ENCODE data around the gene POLR1B.
"Not testable (repeated sequence)": the region's sequence is repeated elsewhere in the genome, so short reads cannot be mapped to it uniquely, and the experiment has no call there.

The POLR1B gene

GRCh38 chr2:112548980-112549379 lies 6.7 kb downstream of the POLR1B start:
- in situ Hi-C loops (cut with HindIII; ENCODE audit: low pct_unique_long_range_greater_than_20kb, low sequenced_read_pairs), result no loop called here
- TF ChIP-seq JUND (IDR thresholded peaks at IDR 0.05; ENCODE audit: low read depth), result no peak
- no peak for DNase-seq (ENCODE audit: low read depth in 1 of 2, low spot score in 1 of 2)

GRCh38 chr2:112566104-112566503 lies 23.8 kb downstream of the POLR1B start:
- TF ChIP-seq JUND (IDR thresholded peaks at IDR 0.05; ENCODE audit: low read depth), result no peak
- in situ Hi-C loops (cut with HindIII; ENCODE audit: low pct_unique_long_range_greater_than_20kb, low sequenced_read_pairs), result no loop called here
- DNase-seq (ENCODE audit: low read depth in 1 of 2, low spot score in 1 of 2), result no peak

DNA sequence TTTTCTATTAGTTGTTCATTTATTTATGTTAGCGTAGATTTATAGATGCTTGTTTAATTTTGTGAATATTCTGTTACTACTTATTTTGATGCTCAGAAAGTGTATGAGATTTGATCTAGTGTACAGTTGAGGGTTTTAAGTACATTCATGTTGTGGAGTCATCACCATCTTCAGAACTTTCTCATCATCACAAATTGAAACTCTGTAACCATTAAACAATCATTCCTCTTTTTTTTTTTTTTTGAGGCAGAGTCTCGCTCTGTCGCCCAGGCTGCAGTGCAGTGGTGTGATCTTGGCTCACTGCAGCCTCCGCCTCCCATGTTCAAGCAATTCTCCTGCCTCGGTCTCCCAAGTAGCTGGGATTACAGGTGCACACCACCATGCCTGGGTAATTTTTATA lies 24.2 kb downstream of the POLR1B start:
- in situ Hi-C loops (cut with HindIII; ENCODE audit: low pct_unique_long_range_greater_than_20kb, low sequenced_read_pairs); DNase-seq (ENCODE audit: low read depth in 1 of 2, low spot score in 1 of 2): not testable (repeated sequence)

DNA sequence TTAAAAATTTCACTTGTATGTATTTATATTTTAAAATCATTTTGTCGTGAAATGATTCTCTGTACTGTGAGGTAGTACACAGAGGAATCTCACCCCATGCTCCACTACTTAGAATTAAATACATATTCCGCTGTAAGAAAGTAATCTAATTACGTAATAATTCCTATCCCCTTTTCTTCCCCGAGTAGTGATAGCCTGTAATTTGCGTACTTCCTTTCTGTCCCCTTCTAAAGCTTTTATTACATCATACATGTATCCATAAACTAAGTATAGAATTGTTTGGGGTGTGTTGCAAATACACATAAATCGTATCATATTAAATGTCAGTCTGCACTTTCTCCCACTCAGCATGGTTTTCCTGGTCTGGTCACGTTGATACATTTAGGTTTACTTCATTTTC lies 29.7 kb downstream of the POLR1B start:
- no peak for DNase-seq (ENCODE audit: low read depth in 1 of 2, low spot score in 1 of 2)
- TF ChIP-seq JUND (IDR thresholded peaks at IDR 0.05; ENCODE audit: low read depth), result no peak
- in situ Hi-C loops (cut with HindIII; ENCODE audit: low pct_unique_long_range_greater_than_20kb, low sequenced_read_pairs), result no loop called here

DNA sequence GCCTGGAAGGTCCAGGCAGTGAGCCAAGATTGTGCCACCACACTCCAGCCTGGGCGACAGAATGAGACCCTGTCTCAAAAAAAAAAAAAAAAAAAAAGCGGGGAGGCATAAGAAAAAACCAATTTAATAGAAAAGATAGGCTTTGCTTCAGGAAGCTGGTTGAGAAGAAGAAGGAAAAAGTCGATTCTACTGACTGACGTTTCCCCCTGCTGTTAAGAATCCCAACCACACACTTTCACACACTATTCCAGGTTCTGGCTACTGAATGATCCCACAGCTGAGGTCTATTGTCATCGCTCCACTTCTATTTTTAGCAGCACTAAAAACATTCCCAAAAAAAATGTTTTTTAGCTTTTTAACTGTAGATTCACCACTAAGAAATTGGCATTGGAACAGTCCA lies 35.5 kb downstream of the POLR1B start:
- peak in 1 of 2 experiments; percentile 16 for DNase-seq (ENCODE audit: low read depth in 1 of 2, low spot score in 1 of 2)
- in situ Hi-C loops (cut with HindIII; ENCODE audit: low pct_unique_long_range_greater_than_20kb, low sequenced_read_pairs), result no loop called here

DNA sequence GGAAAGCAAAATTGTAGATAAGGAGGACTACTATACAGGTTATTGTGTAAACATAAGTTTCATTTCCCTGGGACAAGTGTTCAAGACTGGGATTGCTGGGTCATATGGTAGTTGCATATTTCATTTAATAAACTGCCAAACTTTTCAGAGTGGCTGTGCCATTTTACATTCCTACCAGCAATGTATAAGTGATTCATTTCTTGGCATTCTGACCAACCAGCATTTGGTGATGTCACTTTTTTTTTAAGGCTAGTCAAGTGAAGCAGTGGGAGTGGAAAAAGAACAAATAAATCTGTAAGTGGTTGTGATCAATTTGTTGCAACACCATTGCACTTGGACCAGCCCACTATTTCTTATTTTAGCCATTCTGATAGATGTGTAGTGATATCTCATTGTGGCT lies 37.0 kb downstream of the POLR1B start:
- peak in 1 of 2 experiments; percentile 31 for DNase-seq (ENCODE audit: low read depth in 1 of 2, low spot score in 1 of 2)
- in situ Hi-C loops (cut with HindIII; ENCODE audit: low pct_unique_long_range_greater_than_20kb, low sequenced_read_pairs), result no loop called here

More for the DNA sequence above, 35.5 kb downstream of the POLR1B start:
- TF ChIP-seq JUND (IDR thresholded peaks at IDR 0.05; ENCODE audit: low read depth), result no peak

DNA sequence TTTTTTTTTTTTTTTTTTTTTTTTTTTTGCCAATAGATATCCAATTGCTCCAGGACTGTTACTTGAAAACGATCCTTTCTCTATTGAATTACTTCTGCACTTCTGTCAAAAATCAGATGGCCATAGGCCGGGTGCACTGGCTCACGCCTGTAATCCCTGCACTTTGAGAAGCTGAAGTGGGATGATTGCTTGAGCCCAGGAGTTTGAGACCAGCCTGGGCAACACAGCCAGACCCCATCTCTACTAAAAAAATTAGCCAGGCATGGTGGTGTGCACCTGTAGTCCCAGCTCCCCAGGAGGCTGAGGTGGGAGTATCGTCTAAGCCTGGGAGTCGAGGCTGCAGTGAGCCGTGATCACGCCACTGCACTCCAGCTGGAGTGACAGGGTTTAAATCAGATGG lies 37.8 kb downstream of the POLR1B start:
- in situ Hi-C loops (cut with HindIII; ENCODE audit: low pct_unique_long_range_greater_than_20kb, low sequenced_read_pairs), result no loop called here
- no peak for TF ChIP-seq JUND (IDR thresholded peaks at IDR 0.05; ENCODE audit: low read depth)

More for the DNA sequence above, 37.0 kb downstream of the POLR1B start:
- no peak for TF ChIP-seq JUND (IDR thresholded peaks at IDR 0.05; ENCODE audit: low read depth)

DNA sequence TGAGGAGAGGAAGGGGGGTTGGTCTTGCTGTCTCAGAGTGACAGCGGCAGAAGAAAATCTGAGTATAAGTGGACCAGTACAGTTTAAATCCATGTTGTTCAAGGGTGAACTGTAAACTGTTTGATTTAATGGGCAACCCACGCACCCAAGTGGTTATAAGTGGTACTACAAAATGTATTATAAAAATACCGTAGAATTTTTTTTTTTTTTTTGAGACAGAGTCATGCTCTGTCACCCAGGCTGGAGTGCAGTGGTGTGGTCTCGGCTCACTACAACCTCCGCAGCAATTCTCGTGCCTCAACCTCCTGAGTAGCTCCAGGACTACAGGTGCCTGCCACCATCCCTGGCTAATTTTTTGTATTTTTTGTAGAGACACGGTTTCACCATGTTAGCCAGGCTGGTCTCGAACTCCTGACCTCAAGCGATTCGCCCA lies 40.1 kb downstream of the POLR1B start:
- in situ Hi-C loops (cut with HindIII; ENCODE audit: low pct_unique_long_range_greater_than_20kb, low sequenced_read_pairs), result no loop called here
- TF ChIP-seq JUND (IDR thresholded peaks at IDR 0.05; ENCODE audit: low read depth), result no peak
- peak in 1 of 2 experiments; percentile 60 for DNase-seq (ENCODE audit: low read depth in 1 of 2, low spot score in 1 of 2)

More for the DNA sequence above, 37.8 kb downstream of the POLR1B start:
- no peak for DNase-seq (ENCODE audit: low read depth in 1 of 2, low spot score in 1 of 2)

DNA sequence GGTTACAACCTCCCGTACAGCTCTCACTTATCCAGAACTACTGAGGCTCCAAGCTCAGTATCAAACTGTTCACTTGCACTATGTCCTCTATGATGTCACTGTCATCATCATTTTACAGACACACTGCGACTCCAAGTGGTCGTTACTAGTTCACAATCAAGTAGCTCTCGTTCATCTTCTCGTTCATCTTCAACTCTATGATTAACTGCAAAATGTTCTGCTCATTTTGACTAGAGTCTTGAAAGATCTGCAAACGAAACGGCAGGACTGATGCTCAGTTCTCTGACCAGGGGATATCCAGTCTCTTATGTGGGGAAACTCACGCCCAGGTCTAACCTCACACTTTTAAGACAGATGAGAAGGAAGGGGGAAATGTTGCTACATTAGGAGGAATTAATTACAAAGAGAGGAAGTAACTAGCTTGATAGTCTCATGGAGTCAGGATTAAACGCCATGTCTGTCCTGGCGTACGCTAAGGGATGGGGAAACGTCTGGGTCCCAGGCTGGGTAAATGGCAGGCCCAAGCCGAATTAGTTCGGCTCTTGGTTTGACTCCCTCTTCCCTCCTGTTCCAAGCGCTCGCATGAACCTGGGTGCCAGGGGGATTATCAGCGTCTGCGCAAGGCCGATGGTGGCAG lies 41.4 kb downstream of the POLR1B start:
- in situ Hi-C loops (cut with HindIII; ENCODE audit: low pct_unique_long_range_greater_than_20kb, low sequenced_read_pairs), result no loop called here
- DNase-seq (ENCODE audit: low read depth in 1 of 2, low spot score in 1 of 2), result no peak
- no peak for TF ChIP-seq JUND (IDR thresholded peaks at IDR 0.05; ENCODE audit: low read depth)

GRCh38 chr2:112584134-112584890 lies 42.0 kb downstream of the POLR1B start, which contains the start of gene CHCHD5:
TSS of gene CHCHD5 (plus strand) at chr2:112584609. CDS start at chr2:112584648, 39 bp downstream.
- in situ Hi-C loops (cut with HindIII; ENCODE audit: low pct_unique_long_range_greater_than_20kb, low sequenced_read_pairs), result no loop called here
- no peak for TF ChIP-seq JUND (IDR thresholded peaks at IDR 0.05; ENCODE audit: low read depth)

GRCh38 chr2:112584891-112585250 lies 42.6 kb downstream of the POLR1B start:
- no peak for TF ChIP-seq JUND (IDR thresholded peaks at IDR 0.05; ENCODE audit: low read depth)
- DNase-seq (ENCODE audit: low read depth in 1 of 2, low spot score in 1 of 2), result no peak
- in situ Hi-C loops (cut with HindIII; ENCODE audit: low pct_unique_long_range_greater_than_20kb, low sequenced_read_pairs), result no loop called here

More at GRCh38 chr2:112584134-112584890, 42.0 kb downstream of the POLR1B start, which contains the start of gene CHCHD5:
- DNase-seq (ENCODE audit: low read depth in 1 of 2, low spot score in 1 of 2), result peak; percentile 44 to 91

DNA sequence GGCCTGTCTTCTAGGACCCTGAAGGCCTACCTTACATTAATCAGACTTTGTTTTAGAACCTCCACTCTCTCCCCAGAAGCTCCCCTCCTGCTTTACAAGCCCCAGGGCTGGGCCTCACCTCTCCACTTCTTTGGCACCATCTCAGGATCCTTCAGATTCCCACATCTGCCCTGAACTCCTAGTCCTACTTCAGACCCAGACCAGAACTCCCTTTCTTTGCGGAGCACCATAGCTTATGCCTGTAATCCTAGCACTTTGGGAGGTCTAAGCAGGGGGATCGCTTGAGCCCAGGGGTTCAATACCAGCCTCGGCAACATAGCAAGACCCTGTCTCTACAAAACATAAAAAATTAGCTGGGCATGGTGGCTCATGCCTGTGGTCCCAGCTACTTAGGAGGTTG lies 43.1 kb downstream of the POLR1B start:
- in situ Hi-C loops (cut with HindIII; ENCODE audit: low pct_unique_long_range_greater_than_20kb, low sequenced_read_pairs), result no loop called here
- no peak for DNase-seq (ENCODE audit: low read depth in 1 of 2, low spot score in 1 of 2)
- no peak for TF ChIP-seq JUND (IDR thresholded peaks at IDR 0.05; ENCODE audit: low read depth)

- in situ Hi-C loops (cut with HindIII; ENCODE audit: low pct_unique_long_range_greater_than_20kb, low sequenced_read_pairs), result no loop called here
- no peak for TF ChIP-seq JUND (IDR thresholded peaks at IDR 0.05; ENCODE audit: low read depth)
These were observed 43.7 kb downstream of the POLR1B start for GRCh38 chr2:112585873-112586464.

More at GRCh38 chr2:112585873-112586464, 43.7 kb downstream of the POLR1B start:
- DNase-seq (ENCODE audit: low read depth in 1 of 2, low spot score in 1 of 2), result no peak

All from T47D (cell line).